LNCAP (cell line): ENCODE data around the gene SLC39A11.

Experiments
- TF ChIP-seq, protein P1 (sequence below): fragments of 450-650 bp; IDR thresholded peaks from 2 replicates; pipeline ENCODE4 v1.5.1; 2017; ENCODE audit warnings: mild to moderate bottlenecking

SLC39A11 gene

DNA sequence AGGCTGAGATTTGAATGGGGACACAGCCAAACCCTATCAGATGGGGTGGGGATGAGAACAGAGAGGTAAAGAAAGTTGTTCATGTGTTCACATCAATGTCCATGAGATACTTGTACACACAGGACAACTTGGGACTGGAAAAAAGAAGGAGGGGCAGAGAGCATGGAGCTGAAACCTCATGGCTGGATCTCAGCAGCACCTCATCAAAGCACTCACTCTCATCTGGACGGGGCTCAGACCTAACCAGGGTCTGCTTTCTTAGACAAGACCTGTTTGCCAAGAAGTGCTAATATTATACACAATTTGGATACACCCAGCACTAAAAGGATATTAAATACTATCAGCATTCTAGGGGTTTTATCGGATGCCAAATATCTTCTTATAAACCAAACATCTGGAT is 399.8 kb downstream of the SLC39A11 start:
- TF ChIP-seq, protein P1, sequence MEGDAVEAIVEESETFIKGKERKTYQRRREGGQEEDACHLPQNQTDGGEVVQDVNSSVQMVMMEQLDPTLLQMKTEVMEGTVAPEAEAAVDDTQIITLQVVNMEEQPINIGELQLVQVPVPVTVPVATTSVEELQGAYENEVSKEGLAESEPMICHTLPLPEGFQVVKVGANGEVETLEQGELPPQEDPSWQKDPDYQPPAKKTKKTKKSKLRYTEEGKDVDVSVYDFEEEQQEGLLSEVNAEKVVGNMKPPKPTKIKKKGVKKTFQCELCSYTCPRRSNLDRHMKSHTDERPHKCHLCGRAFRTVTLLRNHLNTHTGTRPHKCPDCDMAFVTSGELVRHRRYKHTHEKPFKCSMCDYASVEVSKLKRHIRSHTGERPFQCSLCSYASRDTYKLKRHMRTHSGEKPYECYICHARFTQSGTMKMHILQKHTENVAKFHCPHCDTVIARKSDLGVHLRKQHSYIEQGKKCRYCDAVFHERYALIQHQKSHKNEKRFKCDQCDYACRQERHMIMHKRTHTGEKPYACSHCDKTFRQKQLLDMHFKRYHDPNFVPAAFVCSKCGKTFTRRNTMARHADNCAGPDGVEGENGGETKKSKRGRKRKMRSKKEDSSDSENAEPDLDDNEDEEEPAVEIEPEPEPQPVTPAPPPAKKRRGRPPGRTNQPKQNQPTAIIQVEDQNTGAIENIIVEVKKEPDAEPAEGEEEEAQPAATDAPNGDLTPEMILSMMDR = no peak

DNA sequence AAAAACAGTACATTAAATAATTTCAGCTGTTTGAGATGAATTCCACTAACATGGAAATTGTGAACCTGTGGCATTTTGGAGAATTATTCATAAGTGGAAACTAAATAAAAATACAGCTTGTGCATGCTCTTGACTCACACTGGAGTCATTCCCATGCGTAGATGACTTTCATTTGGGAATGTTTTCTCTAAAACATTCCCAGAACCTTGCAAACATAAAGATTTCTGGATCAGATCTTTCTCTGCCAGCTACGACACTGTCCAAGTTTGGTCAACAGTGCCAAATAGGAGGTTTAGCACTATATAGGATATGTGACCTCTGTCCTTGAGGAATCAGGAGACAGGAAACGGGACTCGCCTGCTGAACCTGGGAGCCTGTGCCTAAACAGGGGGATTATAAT is 400.9 kb downstream of the SLC39A11 start:
- TF ChIP-seq, protein P1 = no peak

DNA sequence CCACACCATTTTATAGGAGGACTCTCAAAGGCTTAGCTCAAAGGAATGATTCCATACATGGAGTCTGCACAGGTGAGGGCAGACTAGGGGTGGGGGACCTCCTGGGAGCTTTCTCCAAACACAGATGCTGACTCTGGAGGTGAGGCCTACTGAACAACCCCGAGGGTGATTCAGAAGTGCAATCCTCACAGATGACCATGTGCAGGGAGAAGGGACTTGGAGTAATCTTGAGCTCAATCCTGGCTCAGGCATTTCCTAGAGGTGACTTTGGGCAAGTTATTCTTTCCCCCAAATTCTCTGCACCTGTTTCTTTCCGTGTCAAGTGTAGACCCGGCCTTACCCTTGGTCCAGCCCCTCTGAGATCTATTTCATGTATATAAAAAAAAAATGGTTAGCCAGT is 401.5 kb downstream of the SLC39A11 start:
- TF ChIP-seq, protein P1 = no peak

DNA sequence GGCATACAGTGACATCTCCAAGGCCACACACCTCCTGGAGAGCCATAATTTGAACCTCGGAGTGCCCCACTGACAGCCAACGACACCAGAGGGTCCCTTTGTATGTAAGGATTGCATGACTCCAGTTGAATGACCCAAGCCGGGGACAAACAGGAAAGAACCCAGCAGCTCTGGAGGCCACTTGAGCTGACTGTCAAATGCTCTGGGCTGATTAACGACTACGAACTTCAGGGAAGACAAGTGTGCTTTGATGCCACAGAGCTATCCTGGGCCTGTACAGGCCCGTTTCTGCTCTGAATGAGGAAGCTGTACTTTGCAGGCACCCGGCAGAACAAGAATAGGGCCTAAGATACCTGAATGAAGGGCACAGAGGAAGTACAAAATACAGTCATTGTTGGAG is 404.6 kb downstream of the SLC39A11 start:
- TF ChIP-seq, protein P1 = no peak

DNA sequence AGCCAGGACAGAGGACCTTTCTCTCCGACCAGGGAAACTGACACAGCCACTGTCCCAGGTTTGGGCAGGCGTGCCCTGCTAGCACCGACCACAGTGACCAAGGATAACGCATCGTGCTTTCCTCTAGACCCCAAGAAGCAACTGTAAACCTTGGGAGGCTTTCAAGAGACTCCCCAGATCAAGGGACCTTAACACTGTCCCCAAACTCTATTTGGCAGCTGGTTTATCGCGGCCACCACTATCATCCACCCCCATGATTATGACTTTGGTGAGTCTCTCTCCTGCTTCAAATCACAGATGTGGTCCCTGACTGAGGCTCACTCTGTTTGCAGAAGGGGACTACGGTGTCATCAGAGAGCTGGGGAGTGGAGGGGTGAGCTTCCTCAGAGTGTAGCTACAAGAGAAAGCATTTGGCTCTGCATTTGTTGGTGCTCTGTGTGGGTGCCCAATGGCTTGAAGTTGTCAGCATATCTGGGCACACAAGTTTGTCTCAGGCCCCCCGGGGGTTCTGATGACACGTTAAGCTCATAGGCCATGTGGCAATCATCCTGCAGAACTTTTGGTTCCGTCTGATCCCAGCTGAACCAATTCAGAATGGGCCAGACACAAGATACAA is 408.0 kb downstream of the SLC39A11 start:
- TF ChIP-seq, protein P1 = no peak

DNA sequence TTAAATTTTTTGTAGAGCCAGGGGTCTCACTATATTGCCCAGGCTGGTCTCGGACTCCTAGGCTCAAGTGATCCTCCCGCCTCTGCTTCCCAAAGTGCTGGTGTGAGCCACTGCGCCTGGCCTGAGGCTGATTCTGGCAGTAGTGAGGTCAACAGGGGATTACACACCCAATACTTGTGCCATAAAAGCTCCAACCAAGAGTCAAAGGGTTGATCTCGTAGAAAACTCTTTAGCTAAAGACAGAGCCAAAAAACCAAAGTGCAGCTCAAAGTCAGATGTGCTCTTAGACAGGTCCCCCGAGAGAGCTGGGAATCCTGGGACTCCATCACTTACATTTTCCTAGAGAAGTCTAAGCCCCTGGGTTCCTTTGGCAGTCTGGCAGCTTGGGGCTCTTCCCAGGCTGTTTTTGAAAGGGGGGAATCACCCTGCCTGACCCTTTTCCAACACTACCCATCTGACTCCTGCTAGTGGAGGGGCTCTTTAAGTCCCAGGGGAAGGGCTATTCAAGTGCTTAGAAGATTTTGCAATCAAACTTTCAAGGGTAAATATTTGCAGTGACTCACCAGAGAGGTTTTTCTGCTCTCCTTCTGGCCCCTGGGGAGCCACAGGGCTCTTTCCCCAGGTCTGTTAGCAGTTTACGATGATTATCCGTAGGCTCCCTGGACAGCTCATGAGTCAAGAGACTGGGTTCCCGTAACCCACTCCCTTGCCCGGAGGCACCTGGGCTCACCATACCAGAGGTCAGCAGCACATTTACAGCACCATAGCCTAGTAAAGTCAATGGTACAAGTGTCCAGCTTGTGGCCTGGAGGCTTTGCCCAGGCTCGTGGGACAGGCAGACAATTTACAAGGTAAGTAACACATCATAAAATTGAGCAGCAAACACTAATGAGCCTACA is 408.7 kb downstream of the SLC39A11 start:
- TF ChIP-seq, protein P1 = no peak

DNA sequence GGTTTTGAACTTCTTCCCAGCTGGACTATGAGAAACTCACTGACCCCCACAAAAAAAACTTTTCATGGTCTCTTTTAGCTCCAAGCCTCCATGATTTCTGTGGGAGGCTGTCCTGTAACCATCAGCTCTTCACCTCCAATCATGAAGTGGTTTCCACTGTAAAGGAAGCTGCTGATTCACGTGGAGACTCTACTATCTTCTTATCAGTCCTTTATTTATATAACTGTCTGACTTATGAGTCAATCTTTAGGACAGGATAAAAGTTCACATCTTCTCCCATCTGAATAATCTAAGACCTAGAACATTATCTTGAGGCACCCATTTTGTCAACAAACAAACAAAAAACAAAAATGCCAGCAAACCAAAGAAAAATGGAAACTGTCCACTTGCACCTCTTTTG is 409.9 kb downstream of the SLC39A11 start:
- TF ChIP-seq, protein P1 = no peak
